ENCODE results near the gene ARID4B.
"Not testable (repeated sequence)": the region's sequence is repeated elsewhere in the genome, so short reads cannot be mapped to it uniquely, and the experiment has no call there.

The ARID4B gene

DNA sequence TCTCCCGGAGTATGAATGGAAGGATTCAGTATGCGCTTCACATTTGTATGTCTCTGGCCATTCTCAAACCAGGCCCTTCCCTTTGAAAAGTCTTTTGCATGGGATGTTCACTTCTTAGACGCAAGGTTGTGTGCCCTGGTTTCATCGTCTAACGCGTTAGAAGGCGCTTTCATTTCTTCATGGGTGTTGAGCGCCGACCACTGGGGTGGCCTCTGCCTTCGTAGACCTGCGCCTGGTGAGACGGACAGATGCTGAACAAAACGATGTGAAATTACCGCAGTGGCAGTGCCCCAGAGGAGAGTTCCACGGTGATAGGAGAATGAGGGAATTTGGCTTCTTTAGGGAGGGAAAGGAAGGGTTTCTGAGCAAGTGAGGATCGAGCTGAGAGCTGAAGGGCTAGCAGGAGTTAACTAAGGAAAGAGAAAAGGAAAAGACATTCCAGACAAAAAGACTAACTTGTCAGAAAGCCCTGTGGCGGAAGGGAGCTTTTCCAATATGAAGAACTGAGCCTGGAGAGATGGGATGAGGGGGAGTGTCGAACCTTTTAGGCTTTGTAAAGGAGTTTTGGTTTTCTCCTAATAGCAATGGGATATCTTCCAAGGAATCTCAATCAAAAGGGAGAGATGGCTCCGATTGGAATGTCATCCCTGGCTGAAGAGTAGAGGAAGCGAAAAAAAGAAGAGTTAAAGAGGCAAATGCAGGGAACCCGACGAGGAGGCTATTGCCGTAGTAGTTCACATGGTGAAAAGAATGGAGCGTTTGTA is 1.3 kb upstream of the ARID4B start:
- peak; percentile 39 for DNase-seq

DNA sequence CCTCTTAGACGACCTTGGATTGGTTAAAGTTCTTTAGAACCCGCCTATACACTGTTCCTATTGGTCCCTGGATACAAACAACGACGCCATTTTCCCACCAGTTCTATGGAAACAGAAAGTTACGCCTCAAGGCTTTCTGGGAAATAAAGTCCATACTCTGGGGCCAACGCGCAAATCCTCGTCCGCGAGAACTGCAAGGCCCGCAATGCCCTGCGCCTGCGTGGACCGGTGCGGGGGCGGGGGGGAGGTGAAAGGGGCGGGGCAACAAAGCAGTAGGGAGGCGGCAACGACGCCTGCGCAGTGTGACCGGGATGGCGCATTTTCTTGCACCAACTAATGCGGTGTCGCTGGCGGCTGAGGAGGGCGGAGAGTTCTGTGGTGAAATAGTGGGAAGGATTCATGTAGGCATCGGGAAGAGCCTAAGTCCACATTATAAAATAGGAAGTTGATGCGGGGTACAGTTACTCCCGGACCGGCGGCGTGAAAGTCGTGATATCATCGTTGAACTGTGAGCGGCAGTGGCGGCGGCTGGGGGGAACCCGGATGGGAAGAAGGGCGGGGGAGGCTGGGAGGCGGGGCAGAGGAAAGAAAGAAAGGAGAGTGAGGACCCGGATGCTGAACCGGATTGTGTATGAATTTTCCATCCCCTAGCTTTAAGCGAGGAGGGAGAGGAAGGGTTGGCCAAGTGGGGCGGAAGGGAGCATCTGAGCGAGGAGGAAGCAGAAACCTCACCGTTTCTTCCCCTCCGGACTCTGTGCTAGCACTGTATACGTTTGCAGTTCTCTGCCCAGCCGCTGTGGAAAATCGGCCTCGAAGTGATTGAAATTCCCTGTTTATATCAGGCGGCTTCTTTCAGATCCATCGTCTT is 526 bp upstream of the ARID4B start, which contains the start of gene GGPS1:
Gene GGPS1 (plus strand): TSS at position 300 of the 868 bp plus-strand sequence. CDS start 6,695 bp downstream, outside the sequence.
- DNase-seq: peak; percentile 100

DNA sequence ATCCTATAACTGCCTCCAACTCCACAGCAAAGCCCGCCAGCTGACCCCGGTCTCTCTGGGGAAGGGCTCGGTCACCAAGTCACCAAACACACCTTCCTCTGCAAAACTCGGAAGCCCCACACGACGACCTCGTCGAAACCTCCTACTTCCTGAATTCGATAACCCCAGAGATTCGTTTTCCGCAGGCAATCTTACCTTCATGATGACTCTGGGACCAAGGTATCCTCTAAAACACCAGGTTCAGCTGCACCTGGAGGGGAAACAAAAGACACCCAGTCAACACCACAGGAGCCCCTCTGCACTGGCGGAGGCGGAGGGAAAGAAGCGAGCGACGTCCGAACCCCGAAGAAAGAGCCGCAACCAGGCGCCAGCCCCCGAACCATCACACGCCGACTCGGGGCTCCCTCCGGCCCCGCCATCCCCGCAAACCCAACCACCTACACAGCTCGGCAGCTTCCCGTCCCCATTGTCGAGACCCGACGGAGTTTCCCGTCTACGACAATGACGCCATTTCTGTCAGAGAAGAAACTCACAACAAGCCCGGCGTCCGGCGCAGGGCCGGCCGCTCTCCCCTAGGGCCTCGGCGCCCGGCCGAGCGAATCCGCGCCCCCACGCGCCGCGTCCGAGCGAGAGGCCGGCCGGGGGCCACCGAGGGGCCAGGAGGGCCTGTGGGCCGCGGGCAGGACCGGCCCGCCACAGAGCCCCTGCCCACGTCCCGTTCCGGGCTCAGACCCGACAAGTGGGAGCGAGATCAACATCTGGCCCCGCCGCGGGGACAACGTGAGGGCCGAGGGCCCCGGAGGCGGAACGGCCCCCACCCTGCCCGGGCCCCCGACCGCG is 1.0 kb downstream of the ARID4B start:
- DNase-seq: peak; percentile 33

DNA sequence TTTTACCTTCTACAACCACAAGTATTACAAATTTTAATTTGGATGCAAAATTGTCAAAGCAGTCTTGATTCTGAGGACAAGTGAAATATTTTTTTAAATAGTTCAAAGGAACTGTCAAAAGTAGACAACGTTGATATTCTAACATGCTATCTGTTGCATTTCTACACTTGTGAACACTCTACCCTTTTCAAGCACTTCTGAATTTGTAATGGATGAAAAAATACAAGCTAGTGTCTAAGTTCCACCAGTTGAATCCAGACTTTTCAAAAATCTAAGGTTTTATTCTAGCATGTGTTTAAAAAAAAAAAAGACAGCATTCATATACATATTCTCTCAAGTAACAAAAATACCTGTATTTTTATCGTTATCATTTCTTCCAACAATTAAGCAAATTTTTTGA is 2.1 kb downstream of the ARID4B start:
- DNase-seq: no peak

DNA sequence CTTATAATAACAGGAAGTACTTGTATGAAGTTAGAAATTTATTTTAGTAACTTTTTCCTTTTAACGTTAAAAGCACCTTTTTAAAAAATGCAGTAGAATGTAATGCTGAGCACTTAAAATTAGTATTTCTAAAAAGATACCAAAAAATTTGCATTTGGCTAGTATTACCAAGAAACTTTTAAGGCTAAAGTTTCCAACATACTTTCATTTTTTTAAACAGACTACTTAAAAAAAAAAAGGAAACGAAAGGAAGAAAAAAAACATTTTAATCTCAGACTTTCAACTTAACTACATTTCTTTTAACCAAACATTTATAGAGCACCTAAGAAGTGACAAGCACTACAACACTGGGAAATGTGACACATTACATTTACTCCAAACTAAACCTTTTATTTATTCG is 2.8 kb downstream of the ARID4B start:
- no peak for DNase-seq

DNA sequence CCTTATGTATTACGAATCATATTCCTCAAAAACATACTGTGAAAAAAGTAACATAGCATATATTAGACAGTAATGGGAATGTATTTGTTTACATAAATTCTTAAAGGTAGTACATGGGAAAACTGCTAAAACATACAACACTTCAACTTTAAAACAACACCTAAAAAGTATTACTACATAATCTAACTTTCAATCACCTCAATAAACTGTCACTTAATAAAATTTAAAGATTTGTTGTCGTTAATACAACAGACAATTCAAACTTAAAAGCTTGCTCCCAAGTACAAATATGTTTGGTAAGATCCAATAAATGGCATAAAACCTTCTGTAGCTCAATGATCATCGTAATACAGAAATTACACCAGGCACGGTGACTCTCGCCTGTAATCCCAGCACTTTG is 3.7 kb downstream of the ARID4B start:
- no peak for DNase-seq

DNA sequence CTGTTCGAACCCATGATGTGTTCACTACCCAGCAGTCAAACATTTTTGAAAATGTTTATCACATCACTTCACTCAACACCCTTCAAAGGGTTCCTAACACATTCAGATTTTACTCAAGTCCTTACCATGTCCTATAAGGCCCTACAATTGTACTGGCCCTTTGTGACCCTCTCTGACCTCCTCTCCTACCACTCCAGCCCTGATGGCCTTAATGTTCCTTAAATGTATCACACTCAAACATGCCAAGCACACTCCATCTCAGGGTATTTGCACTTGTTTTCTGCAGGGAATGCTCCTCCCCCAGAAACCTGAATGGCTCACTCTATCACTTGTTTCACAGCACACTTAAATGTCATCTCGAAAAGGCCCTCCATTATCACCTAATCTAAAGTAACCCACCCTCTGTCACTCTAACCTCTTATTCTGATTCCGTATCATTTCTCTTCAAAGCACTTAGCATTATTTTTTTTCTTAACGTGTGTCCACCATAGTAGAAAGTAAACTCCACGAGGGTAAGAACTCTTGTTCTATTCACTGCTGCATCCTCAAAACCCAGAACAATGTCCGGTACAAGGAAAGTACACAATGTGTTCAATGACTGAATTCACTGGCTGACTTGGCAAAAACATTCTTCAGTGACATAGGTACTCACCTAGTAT is 7.3 kb downstream of the ARID4B start:
- DNase-seq: no peak

DNA sequence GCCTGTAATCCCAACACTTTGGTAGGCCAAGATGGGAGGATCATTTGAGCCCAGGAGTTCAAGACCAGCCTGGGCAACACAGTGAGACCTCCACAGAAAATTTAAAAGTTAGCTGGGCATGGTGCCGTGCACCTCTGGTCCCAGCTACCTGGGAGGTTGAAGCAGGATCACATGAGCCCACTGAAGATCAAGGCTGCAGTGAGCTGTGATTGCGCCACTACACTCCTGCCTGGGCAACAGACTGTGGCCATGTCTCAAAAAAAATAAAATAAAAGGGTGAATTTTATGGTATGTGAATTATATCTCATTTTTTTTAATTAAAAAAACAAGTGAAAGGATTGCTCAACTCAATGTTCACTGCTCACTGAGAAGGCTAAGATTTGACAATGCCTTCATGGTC is 8.7 kb downstream of the ARID4B start:
- DNase-seq: no peak

DNA sequence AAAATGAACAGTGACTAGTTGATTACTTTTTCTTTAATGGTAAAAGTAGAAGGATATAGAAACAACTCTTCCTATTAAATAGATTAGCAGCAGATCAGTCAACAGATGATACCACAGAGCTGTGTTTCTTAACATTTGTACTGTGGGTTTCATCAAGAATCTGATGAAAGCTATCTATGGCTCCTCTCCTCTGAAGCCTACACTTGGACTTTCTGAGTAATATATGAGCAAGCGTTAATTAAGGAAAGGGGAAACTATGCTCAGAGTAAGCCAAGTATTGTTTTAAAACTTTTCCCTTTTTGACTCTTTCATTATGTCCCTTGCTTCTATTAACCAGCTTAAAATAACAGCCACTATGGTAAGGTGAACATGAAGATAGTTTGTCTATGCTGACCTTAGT is 10.8 kb downstream of the ARID4B start:
- DNase-seq: peak; percentile 36

DNA sequence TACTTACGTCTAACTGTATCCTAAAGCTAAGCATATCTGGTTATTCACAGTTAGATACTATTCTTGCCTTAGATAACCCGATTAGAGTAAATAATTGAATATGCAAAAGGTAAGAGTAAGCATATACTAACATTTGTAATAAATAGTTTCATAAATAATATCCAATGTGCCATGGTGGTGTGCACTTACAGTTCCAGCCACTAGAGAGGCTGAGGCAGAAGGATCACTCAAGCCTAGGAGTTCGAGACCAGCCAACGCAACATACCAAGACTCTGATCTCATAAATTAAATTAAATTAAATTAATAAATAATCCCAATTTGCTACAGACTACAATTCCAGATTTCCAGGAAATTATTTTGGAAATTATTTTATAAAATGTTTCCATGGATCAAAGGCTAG is 12.2 kb downstream of the ARID4B start:
- DNase-seq: no peak

DNA sequence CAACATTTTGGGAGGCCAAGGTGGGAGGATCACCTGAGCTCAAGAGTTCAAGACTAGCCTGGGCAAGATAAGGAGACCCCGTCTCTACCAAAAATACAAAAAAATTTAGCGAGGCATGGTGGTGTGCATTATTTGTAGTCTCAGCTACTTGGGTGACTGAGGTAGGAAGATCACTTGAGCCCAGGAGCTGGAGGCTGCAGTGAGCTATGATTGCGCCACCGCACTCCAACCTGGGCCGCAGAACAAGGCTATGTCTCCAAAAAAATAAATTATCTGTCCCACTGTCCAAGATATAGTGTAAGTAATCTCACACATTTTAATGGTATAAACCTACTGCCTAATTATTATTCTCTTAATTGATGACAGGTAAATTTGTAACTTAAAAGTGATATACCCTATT is 12.8 kb downstream of the ARID4B start:
- DNase-seq: no peak

DNA sequence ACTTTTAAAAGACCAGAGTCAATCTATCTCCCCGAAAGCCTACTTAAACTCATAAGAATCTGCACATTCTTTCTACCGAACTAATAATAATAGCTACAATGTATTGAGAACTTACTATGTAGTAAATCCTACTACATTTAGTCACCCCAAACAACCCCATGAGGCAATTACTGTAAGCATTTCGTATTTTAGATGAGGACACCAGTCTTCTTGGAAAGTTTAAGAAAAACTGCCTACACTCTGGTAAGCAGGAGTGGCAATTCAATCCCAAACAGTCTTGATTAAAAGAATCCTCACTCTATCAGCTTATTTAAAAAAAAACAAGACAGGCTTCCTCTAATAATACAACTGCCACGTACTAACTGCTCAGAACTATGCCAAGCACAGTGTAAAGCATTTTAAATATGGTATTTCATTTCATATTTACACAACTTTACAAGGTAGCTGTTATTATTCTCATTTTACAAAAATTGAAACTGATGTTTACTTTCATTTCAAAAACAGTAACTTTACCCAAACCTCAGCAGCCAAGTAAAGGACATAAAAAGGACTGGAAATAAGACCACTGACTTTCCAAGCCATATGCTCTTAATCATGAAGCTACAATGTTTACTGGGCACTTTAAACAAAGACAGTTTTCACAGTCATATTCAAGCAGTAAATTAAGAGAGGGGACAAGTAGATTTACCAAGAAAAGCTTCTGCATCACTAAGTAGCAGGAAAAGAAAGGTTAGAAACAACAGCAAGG is 13.9 kb downstream of the ARID4B start:
- no peak for DNase-seq

DNA sequence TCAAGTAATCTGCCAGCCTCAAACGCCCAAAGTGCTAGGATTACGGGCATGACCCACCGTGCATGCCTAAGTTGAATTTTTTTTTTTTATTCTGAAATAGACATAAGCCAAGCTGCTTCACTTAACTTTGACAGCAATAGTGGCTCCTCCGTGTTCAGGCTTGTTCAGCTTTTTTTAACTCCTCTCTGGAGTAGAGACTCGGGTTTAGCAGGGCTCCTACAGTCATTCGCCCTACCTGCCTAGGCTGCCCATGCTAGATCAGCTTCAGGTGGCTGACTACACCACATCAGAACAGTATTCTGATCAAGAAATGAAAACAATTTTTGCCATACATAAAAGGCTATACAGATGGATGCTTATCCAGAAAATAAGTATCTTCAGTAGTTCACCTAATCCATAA is 14.7 kb downstream of the ARID4B start:
- DNase-seq: no peak

DNA sequence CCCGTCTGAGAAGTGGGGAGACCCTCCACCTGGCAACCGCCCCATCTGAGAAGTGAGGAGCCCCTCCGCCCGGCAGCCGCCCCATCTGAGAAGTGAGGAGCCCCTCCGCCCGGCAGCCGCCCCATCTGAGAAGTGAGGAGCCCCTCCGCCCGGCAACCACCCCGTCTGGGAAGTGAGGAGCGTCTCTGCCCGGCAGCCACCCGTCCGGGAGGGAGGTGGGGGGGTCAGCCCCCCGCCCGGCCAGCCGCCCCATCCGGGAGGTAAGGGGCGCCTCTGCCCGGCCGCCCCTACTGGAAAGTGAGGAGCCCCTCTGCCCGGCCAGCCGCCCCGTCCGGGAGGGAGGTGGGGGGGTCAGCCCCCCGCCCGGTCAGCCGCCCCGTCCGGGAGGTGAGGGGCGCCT is 18.8 kb downstream of the ARID4B start:
- not testable (repeated sequence) for DNase-seq

DNA sequence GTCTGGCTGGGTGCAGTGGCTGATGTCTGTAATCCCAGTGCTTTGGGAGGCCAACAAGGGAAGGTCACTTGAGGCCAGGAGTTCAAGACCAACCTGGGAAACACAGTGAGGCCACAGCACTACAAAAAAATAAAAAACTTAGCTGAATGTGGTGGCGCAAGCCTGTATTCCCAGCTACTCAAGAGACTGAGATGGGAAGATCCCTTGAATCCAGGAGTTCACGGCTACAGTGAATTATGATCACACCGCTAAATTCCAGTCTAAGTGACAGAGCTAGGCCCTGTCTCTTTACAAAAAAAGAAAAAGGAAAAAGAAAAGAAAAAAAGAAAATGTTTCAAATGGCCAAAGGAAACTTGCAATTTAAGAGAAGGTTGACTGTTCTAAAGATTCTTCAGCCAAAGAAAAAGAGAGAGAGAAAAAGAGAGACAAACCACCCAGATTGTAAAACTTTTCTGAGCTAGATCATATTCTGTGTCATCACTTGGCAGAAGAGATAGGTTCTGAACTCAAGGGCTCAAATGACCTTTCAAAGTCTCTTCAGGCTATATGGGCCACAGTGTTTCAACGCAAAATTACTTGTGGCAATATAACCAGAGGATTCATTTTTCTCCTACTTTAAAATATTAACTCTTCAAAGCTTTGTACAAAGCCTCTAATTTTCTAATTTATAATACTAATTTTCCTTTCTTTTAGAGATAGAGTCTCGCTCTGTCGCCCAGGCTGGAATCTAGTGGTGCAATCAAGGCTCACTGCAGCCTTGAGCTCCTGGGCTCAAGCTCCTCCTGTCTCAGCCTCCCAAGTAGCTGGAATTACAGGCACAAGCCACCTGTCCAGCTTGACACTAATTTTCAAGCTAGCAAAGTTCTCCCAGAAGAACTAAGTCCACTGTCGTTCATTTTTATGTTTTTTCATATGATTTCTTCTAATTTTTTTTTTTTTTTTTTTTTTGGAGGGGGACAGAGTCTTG is 20.5 kb downstream of the ARID4B start:
- no peak for DNase-seq

DNA sequence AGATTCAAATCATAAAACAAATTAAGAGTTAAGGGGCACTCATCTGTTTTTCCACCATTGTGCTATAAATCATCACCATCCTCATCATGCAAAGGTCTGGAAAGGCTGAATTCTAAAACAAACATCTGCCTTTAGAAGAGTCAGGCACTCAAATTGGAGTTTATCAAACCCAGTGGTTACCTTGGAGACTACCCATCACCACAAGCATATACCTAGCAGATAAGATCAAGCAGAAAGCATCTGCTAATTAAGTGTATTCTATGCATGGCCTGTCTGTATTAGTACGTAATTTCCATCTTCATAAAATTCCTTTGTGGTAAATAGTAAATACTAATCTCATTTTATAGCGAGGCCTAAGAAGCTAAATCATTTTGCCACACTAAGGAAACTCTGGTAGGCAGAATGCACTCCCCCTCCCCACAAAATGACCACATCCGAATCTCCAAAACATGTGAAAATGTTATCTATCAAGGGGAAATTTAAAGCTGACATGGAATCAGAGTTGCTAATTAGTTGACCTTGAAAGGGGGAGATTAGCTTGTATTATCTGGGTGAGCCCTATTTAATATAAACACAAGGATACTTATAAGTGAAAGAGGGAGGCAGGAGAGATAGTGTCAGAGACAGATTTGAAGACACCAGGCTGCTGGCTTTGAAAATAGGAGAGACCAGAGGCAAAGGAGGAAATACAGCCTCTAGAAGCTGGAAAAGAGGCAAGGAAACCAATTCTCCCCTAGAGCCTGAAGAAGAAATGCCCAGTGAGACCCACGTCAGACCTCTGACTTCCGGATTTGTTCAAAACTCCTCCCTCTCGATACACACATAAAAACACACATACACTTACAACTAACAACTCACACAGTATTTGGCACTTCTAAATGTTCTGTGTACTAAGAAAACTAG is 23.2 kb downstream of the ARID4B start:
- DNase-seq: no peak

DNA sequence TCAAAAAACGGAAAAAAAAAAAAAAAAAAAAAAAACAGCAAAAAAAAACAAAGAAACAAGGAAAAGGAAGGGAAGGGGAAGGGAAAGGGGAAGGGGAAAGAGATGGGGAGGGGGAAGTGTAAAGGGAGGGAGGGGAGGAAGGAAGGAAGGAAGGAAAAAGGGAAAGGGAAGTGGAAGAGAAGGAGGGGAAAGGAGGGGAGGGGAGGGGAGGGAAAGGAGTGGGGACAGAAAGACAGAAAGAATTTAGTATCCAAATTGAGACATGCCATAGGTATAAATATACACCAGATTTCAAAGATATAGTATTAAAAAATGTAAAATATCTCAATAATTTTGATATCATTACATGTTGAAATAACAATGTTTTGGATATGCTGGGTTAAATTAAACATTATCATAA is 25.8 kb downstream of the ARID4B start:
- DNase-seq: no peak

DNA sequence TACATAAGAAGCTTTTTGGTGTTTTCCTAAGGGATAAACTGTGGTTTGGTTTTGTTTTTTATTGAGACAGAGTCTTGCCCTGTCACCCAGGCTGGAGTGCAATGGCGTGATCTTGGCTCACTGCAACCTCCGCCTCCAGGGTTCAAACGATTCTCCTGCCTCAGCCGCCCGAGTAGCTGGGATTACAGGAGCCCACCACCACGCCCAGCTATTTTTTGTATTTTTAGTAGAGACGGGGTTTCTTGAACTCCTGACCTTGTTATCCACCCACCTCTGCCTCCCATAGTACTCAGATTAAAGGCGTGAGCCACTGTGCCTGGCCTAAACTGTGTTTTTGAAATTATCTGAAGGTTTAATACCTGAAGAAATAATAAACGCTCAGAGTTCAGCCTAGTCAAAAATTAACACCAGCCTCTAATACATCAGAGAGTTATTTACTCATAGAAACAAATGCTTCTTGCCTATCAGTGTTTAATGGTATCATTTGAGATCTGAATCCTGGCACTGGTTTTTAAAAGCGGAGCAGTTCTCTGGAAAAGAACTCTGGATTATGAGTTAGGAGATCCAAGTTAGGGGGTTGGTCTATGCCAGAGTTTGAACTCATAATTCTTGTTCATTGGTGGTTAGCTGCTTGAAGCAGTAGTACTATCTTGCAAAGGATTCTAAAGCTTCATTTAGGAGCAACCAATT is 28.7 kb downstream of the ARID4B start:
- no peak for DNase-seq

DNA sequence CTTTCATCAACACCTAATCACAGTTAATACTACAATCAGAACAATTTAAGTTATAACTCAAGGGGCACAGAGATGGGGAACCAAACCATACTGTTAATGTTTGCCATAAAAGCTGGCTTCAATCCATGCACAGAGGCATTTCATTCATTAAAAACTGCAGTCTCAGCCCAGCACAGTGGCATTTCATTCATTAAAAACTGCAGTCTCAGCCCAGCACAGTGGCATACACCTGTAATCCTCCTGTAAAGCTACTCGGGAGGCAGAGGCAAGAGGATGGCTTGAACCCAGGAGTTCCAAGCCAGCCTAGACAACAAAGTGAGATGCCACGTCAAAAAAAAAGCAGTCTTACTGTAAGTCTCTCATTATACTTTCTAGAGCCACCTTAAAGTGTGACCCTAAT is 29.2 kb downstream of the ARID4B start:
- DNase-seq: no peak
